ENCODE data around the gene ENO4. TPM values are rescaled to one million over a fixed set of nuclear protein-coding genes. Genes with fewer than 3 reads are reported as not detected.

The ENO4 gene
- not detected for total RNA-seq

GRCh38 chr10:116849248-116850057 lies at the start of gene ENO4:
Gene ENO4, plus strand, starts transcription at chr10:116849499. Its CDS starts 68 bp downstream, at chr10:116849567.
- CTCF ChIA-PET = interaction anchor here (1.0 to 1.5 kb wide), 2 partner anchors 53 to 325 kb away, joined by 3 to 5 read pairs; no protein-coding TSS in a partner anchor

GRCh38 chr10:116800286-116800929 lies 48.9 kb upstream of the ENO4 start:
- ATAC-seq (no peak), DNase-seq (no peak)
- Mint-ChIP-seq H3K9me3 (ENCODE audit: low read depth) (no peaks in the 10 kb centered on the region), H3K36me3 (ENCODE audit: low read depth) (no peaks in the 10 kb centered on the region), H3K4me3 (no peak overlapping the region), H3K4me1 (no peaks in the 10 kb centered on the region), H3K27me3 (peaks cover 15% of the 10 kb centered on the region), H3K27ac (no peak overlapping the region)
- POLR2A ChIA-PET = no interaction called here
- CTCF ChIA-PET = interaction anchor here (2.9 to 7.5 kb wide), 3 partner anchors 12 to 375 kb away, joined by 15 to 114 read pairs (median 23); no protein-coding TSS in a partner anchor
- intact Hi-C loops (cut with DNase I, micrococcal nuclease) = no loop called here

More at GRCh38 chr10:116849248-116850057, at the start of gene ENO4:
- POLR2A ChIA-PET = interaction anchor here (0.7 kb wide), 1 partner anchor 42 kb away, joined by 3 read pairs; no protein-coding TSS in a partner anchor
- Mint-ChIP-seq H3K36me3 (ENCODE audit: low read depth) (no peaks in the 10 kb centered on the region), H3K9me3 (ENCODE audit: low read depth) (no peaks in the 10 kb centered on the region), H3K4me3 (peak within 1 kb of the TSS; percentile 47), H3K4me1 (peaks cover 13% of the 10 kb centered on the region), H3K27ac (no peak within 1 kb of the TSS), H3K27me3 (peaks cover 53% of the 10 kb centered on the region)
- intact Hi-C loops (cut with DNase I, micrococcal nuclease) = loop anchor here in 1 of 2 experiments (2.0 kb wide), 1 partner anchor 319 kb away; no protein-coding TSS in a partner anchor
- peak; percentile 61 for ATAC-seq
- DNase-seq = peak; percentile 62

DNA sequence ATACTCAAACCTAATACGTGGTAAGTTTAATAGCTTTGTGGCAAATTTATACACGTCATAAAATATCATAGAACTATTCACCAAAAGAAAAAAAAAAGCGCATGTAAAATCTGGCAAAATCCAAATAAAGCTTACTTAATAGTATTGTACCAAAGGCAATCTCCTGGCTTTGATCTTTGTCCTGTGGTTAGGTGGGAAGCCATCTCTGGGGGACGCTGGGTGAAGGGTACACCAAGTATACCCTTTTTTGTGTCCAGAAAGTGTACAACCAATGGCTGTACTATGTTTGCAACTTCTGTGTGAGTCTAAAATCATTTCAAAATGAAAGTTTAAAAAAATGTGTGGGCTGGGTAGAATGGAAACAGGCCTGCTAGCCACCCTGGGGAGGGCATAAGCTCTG lies 47.6 kb upstream of the ENO4 start:
- ATAC-seq = no peak
- no peaks in the 10 kb centered on the region for H3K9me3 Mint-ChIP-seq (ENCODE audit: low read depth)
- H3K4me3 Mint-ChIP-seq = no peak overlapping the region
- H3K27me3 Mint-ChIP-seq = peaks cover 13% of the 10 kb centered on the region
- ChIA-PET CTCF (interaction anchor here (1.0 to 7.5 kb wide), 4 partner anchors 13 to 424 kb away, joined by 3 to 114 read pairs (median 19); no protein-coding TSS in a partner anchor), POLR2A (no interaction called here)
- no peaks in the 10 kb centered on the region for H3K4me1 Mint-ChIP-seq
- DNase-seq = no peak
- H3K36me3 Mint-ChIP-seq (ENCODE audit: low read depth) = no peaks in the 10 kb centered on the region
- H3K27ac Mint-ChIP-seq = no peak overlapping the region
- intact Hi-C loops (cut with DNase I, micrococcal nuclease) = no loop called here

DNA sequence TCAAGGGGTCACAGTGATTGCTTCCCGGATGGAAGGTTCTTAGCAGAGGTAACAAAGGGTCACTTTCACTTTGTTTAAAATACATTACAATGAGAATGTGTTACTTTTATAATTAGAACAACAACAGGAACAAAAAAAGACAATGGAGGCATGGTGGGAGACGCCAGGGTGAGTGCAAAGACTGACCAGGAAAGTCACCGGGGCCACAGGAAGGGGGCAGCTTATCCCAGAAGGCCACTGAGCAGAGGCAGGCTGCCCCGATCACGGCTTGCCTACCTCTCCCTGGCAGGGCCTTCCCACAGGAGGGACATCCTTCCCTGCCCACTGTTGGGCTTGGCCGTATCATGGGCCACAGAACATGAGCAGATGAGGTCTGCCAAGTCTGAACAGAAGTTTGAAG lies 46.8 kb upstream of the ENO4 start:
- no peaks in the 10 kb centered on the region for H3K4me1 Mint-ChIP-seq
- ATAC-seq (no peak), DNase-seq (no peak)
- H3K36me3 Mint-ChIP-seq (ENCODE audit: low read depth) = no peaks in the 10 kb centered on the region
- H3K27me3 Mint-ChIP-seq = peaks cover 8% of the 10 kb centered on the region
- H3K4me3 Mint-ChIP-seq = no peak overlapping the region
- intact Hi-C loops (cut with DNase I, micrococcal nuclease) = no loop called here
- CTCF ChIA-PET = interaction anchor here (0.6 to 3.8 kb wide), 5 partner anchors 14 to 1657 kb away, joined by 3 to 23 read pairs (median 3); no protein-coding TSS in a partner anchor
- H3K9me3 Mint-ChIP-seq (ENCODE audit: low read depth) = no peaks in the 10 kb centered on the region
- no peak overlapping the region for H3K27ac Mint-ChIP-seq
- POLR2A ChIA-PET = interaction anchor here (0.6 kb wide), 1 partner anchor 10 kb away, joined by 6 read pairs; no protein-coding TSS in a partner anchor

- Mint-ChIP-seq H3K9me3 (ENCODE audit: low read depth) (no peaks in the 10 kb centered on the region), H3K4me1 (no peaks in the 10 kb centered on the region), H3K27me3 (peaks cover 6% of the 10 kb centered on the region), H3K27ac (no peak overlapping the region), H3K36me3 (ENCODE audit: low read depth) (no peaks in the 10 kb centered on the region), H3K4me3 (no peak overlapping the region)
- CTCF ChIA-PET = interaction anchor here (0.6 to 1.0 kb wide), 3 partner anchors 162 to 1657 kb away, joined by 3 to 4 read pairs (median 3); no protein-coding TSS in a partner anchor
- no peak for DNase-seq
- ATAC-seq = no peak
- POLR2A ChIA-PET = interaction anchor here (0.6 kb wide), 1 partner anchor 11 kb away, joined by 6 read pairs; no protein-coding TSS in a partner anchor
- intact Hi-C loops (cut with DNase I, micrococcal nuclease) = no loop called here
Observed at GRCh38 chr10:116802876-116803275, 46.4 kb upstream of the ENO4 start.

DNA sequence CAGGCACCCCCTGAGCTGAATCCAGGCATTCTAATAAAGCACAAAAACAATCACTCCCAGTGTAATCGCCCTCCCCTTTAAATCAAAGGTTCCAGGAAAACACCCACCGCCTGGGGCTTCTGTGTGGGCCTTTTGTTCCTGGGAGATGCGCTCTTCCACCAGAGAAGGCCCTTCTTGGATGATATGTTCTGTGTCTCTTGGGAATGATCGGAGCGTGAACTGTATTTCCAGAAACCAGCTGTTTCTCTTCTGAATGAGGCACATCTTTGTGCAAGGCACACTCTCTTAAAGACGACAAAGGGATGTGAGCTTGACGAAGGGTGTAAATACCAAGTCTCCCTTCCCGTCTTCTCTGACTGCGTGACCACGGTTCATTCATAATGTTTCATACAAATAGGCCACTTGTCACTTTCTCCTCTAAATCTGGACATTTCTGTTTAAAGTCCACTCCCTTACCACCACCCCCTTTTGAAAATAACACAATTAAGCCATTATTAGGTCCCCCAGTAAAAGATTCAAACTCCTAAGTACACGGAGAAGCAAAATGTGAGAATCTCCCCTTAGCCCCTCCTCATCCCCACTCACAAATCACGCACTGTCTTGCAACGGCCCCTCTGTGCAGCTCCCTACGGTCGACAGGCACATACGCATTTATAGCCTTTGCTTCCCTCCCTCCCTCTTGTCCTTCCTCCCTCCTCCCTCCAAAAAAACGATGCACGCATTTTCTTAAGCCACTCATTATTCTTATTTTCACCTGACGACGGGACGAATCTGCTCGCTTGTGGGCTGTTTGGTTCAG lies 45.6 kb upstream of the ENO4 start:
- intact Hi-C loops (cut with DNase I, micrococcal nuclease) = no loop called here
- no peak for DNase-seq
- POLR2A ChIA-PET = interaction anchor here (0.6 kb wide), 1 partner anchor 11 kb away, joined by 6 read pairs; no protein-coding TSS in a partner anchor
- ATAC-seq = no peak
- Mint-ChIP-seq H3K9me3 (ENCODE audit: low read depth) (no peaks in the 10 kb centered on the region), H3K4me3 (no peak overlapping the region), H3K36me3 (ENCODE audit: low read depth) (no peaks in the 10 kb centered on the region), H3K27ac (no peak overlapping the region), H3K27me3 (peaks cover 6% of the 10 kb centered on the region), H3K4me1 (no peaks in the 10 kb centered on the region)
- CTCF ChIA-PET = interaction anchor here (0.5 kb wide), 1 partner anchor 98 kb away, joined by 3 read pairs; no protein-coding TSS in a partner anchor

DNA sequence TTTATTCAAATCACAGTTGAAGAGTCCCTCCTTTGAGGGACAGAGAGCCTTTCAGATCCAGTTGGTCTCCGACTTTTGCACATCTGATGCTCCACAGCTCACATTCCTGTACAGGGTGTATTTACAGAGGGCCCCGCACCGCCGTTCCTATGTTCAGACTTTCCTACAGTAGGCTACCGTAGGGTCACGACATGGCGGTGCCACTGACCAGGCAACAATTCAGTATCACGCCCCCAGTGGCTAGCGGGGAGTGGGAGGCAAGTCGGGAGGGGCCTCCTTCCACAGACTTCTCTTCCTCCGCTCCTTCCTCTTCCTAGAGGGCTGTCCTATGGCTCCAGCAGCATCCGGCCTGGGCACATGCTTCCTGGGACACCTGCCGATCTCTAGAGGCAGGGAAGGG lies 40.6 kb upstream of the ENO4 start:
- CTCF ChIA-PET = no interaction called here
- no peak for ATAC-seq
- POLR2A ChIA-PET = no interaction called here

DNA sequence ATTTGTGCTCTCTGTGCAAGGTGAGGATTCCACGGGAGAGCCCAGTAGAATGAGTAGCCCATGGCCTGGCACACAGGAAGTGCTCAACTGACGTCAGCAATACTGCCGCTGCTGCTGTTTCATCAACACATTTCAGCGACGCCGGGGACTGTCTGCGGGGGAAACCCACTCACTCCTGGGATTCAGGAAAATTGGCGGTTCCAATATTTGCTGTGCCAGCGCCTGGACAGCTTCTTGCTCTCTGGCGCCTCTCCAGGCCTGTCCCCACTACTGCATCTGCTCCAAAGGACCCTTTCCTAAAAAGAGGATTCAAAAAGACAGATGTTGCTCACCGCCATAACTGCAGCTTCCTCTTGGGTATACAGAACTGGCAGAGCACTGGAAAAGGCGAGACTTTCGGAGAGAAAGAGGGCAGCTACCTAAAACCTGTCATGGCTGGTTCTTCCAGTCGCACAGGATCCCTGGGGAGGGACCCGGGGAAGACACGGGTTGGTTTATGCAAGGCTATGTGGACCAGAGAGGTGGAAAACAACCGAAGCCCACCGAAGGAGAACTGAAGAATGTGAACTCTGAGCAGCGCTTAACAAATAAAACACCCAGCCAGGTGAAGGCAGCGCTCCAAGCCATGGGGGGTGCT lies 39.7 kb upstream of the ENO4 start:
- Mint-ChIP-seq H3K27me3 (peaks cover 15% of the 10 kb centered on the region), H3K36me3 (ENCODE audit: low read depth) (no peaks in the 10 kb centered on the region), H3K4me3 (no peak overlapping the region), H3K9me3 (ENCODE audit: low read depth) (no peaks in the 10 kb centered on the region), H3K4me1 (no peaks in the 10 kb centered on the region), H3K27ac (no peak overlapping the region)
- DNase-seq = no peak
- no peak for ATAC-seq
- intact Hi-C loops (cut with DNase I, micrococcal nuclease) = no loop called here
- ChIA-PET POLR2A (no interaction called here), CTCF (interaction anchor here (0.6 kb wide), 1 partner anchor 1489 kb away, joined by 3 read pairs; no protein-coding TSS in a partner anchor)

More for the DNA sequence above, 40.6 kb upstream of the ENO4 start:
- DNase-seq = no peak
- H3K4me1 Mint-ChIP-seq = no peaks in the 10 kb centered on the region
- no peak overlapping the region for H3K27ac Mint-ChIP-seq
- no peaks in the 10 kb centered on the region for H3K9me3 Mint-ChIP-seq (ENCODE audit: low read depth)
- H3K27me3 Mint-ChIP-seq = peaks cover 15% of the 10 kb centered on the region
- no peaks in the 10 kb centered on the region for H3K36me3 Mint-ChIP-seq (ENCODE audit: low read depth)
- H3K4me3 Mint-ChIP-seq = no peak overlapping the region
- intact Hi-C loops (cut with DNase I, micrococcal nuclease) = no loop called here

DNA sequence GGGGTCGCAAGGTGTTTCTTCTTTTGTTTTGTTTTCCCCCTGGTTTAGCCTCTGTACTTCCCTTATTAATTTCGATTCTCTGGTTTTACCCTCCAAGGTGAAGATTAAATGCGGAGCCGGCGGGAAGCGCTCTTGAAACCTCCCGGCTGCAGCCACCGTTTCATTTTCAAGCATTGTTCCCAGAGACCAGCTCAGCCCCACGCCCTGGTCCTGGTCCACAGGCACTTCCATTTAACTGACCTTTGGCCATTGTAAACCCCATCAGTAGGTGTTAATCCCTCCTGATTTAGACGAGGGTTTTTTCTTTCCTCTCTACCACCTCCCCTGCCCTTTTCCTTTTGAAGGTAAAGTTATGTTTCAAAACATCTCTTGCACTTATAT lies 39.2 kb upstream of the ENO4 start:
- ChIA-PET CTCF (no interaction called here), POLR2A (no interaction called here)
- Mint-ChIP-seq H3K4me1 (no peaks in the 10 kb centered on the region), H3K27ac (no peak overlapping the region), H3K9me3 (ENCODE audit: low read depth) (no peaks in the 10 kb centered on the region), H3K27me3 (peaks cover 18% of the 10 kb centered on the region), H3K36me3 (ENCODE audit: low read depth) (no peaks in the 10 kb centered on the region), H3K4me3 (no peak overlapping the region)
- DNase-seq (no peak), ATAC-seq (no peak)
- intact Hi-C loops (cut with DNase I, micrococcal nuclease) = no loop called here

DNA sequence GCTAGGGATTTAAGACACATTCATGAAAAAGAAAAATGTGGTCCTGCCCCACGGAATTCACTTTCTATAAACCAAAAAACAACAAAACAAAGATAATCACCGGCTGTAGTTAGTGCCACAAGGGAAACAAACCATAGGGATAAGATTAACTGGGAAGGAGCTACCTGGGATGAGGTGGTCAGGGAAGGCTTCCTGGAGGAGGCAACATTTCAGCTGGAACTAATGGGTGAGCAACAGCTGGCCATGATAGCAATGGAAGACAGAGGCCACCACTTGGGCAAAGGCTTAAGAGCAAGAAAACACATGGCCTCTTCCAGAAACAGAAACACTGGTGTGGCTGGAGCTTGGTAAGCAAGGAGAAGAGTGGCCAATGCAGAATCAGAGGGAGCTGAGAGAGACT lies 38.4 kb upstream of the ENO4 start:
- Mint-ChIP-seq H3K9me3 (ENCODE audit: low read depth) (no peaks in the 10 kb centered on the region), H3K27ac (no peak overlapping the region), H3K4me3 (no peak overlapping the region), H3K36me3 (ENCODE audit: low read depth) (no peaks in the 10 kb centered on the region), H3K27me3 (peaks cover 21% of the 10 kb centered on the region), H3K4me1 (no peaks in the 10 kb centered on the region)
- no peak for ATAC-seq
- POLR2A ChIA-PET = no interaction called here
- CTCF ChIA-PET = interaction anchor here (0.7 to 1.1 kb wide), 2 partner anchors 363 to 834 kb away, joined by 3 to 6 read pairs; no protein-coding TSS in a partner anchor
- no peak for DNase-seq
- intact Hi-C loops (cut with DNase I, micrococcal nuclease) = no loop called here
